Measurements from ENCODE around the gene EYA4.

DNA sequence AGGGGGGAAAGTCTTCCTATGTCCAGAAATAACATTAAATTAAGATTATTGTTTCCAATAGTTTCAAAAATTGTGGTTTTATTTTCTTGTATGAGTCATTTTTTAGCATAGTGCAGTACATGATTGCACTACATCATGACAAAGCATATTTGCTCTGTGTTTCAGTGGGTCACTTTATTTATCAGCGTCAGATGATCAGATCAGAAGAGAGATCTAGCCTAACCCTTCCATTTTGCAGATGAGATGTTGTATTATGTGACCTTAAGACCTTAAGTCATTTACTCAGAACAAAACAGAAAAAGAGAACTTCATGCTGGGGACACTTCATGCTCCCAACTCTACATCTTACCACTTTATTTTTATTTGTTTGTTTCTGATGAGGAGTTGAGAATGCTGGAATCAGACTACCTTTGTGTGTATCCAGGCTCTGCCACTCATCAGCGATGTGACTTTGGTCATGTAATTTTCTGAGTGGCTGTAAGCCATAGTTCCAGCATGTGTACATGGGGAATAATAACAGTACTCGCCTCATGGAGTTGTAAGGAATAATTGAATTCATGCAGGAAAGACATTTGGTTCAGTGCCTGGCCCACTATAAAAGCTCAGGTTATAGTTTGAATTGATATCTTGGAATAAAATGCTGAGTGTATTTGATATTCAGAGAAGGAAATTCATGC, 13.5 kb downstream of the EYA4 start:
- TF ChIP-seq, protein P1, sequence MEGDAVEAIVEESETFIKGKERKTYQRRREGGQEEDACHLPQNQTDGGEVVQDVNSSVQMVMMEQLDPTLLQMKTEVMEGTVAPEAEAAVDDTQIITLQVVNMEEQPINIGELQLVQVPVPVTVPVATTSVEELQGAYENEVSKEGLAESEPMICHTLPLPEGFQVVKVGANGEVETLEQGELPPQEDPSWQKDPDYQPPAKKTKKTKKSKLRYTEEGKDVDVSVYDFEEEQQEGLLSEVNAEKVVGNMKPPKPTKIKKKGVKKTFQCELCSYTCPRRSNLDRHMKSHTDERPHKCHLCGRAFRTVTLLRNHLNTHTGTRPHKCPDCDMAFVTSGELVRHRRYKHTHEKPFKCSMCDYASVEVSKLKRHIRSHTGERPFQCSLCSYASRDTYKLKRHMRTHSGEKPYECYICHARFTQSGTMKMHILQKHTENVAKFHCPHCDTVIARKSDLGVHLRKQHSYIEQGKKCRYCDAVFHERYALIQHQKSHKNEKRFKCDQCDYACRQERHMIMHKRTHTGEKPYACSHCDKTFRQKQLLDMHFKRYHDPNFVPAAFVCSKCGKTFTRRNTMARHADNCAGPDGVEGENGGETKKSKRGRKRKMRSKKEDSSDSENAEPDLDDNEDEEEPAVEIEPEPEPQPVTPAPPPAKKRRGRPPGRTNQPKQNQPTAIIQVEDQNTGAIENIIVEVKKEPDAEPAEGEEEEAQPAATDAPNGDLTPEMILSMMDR (IDR thresholded peaks at IDR 0.05), result no peak
- no peak for TF ChIP-seq POLR2A (IDR thresholded peaks at IDR 0.05)
